GM21723 (cell line): ENCODE results near the gene VSIG2.

ENCODE experiments used
- ATAC-seq: cut with Tn5 transposase; IDR thresholded peaks from one replicate; pipeline ENCODE4 v1.9.1; 2021; ENCODE audit warnings: mild to moderate bottlenecking, moderate library complexity; ENCODE audit not compliant: unreplicated experiment

VSIG2 gene

DNA sequence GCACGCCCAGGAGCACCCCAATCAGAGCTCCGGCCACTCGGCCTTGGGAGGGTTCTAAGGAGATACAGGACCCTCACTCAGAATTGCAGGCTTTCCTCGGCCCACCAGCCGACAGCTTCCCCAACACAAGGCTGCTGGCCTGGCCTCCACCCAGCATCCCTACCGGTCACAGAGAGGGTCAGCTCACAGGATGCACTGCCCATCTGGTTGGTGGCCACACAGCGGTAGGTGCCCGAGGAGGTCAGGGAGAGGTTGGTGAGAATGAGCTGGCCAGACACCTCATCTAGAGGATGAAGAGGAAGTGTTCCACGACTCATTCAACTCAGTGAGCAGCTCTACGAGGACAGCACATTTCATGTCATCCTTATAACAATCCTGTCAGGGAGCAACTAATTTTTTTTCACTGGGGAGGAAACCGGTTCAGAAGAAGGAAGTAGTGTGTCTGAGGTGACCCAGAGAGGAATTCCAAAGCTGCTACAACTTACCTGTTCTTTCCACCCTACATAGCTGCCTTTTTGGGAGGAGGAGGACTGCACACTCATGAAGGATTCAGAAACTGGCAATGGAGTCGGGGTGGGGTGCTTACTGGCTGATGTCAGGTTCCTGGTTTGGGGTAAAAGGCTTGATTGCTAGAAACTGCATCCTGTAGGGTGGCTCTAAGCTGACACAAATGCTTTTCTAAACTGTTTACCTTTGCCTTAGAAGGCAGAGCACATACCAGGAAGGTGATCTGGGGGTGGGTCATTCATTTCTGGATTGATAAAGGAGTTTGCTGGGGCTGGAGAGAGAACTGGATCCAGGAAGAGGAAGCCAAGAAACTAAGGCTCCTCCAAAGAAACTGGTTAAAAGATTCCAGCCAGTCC lies 3.3 kb downstream of the VSIG2 start:
- ATAC-seq, result no peak

DNA sequence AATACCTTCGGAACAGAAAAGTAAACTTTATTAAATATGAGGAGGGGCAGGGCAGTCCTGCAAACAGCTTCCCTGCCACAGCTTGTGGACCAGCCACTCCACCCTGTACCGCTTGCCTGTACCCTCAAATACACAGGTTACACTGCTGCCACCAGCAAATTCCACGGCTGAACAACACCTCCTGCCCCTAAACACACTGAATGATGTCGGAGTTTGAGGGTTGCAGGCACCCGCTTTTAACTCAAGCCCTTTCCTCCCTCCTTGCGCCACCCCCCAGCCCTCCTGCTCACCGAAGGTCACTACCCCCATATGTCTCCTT lies 4.0 kb downstream of the VSIG2 start:
- no peak for ATAC-seq

DNA sequence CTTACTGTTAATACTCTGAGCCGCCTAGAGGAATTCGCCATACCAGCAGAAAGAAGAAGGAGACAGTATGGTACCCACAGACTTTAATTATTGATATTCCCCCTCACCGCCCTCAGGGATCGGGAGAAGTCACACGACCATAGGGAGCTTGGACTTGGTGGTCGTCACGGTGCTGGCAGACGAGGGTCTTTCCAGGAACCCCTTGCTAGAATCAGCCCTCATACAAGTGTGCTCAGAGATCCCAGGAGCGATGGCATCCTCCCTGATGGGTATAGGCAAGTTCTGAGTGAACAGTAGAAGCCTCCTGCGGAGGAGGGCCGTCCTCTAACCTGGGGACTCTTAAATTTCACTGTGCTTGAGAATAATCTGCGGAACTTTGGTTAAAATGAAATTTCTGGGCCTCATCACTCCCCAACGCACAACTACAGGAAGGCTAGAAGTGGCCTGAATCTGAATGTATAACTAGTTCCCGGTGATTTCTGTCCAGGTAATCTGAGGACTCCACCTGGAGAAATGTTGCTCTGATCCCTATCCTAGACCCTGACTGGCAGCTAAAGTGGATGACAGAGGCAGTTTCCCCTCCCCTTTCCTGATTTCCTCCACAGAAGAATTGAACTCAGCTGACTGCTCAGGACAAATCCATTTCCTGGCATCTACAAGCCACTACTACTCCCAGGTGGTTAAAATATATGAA lies 4.5 kb downstream of the VSIG2 start:
- ATAC-seq, result no peak

DNA sequence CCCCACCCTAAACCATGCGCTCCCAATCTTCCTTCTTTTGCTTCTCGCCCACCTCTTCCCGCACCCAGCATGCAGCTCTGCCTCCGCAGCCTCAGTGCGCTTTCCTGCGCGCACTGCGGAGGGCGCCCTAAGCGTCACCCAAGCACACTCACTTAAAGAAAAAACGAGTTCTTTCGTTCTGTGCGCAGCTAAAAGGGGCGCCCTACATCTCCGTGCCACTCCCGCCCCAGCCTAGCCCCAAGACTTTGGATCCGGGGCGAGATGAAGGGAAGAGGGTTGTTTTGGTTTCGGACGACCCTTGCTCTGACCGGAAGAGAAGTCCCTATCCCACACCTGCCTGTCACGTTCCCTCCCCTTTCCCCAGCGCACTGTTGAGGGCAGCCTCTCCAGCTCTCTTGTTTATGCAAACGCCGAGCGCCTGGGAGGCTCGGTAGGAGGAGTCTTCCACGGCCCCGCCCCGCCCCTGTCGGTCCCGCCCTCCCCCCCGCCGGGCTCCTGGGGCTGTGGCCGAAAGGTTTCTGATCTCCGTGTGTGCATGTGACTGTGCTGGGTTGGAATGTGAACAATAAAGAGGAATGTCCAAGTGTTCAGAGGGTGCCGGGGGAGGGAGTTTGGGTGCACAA lies 5.3 kb downstream of the VSIG2 start:
- peak; percentile 91 for ATAC-seq

DNA sequence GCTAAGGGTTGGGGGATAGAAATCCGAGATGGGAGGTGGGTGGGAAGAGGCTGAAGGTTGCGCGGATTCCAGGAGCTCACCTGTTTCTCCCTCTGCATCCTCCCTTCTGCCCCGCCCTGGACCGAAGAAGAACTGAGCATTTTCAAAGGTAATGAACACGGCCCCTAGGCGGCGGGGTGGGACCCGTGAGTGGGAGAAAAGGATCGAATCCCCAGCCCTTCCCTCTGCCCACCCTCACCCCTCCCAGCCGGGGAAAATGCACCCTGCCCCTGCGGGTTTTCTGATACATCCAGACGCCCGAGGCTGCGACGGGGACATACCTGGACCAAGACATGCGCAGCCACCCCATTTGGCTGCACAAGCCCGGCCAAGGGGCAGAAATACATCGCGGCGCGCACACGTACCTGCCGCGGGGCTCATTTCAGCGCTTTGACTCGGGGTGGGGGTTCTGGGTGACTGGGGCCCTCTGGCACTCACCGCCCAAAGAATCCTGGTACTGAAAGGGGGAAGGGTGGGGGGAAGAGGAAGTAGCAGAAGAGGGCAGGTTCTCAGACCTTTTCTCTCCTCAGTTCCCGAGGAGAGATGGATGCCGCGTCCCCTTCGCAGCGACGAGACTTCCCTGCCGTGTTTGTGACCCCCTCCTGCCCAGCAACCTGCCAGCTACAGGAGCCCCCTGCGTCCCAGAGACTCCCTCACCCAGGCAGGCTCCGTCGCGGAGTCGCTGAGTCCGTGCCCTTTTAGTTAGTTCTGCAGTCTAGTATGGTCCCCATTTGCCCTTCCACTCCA lies 6.0 kb downstream of the VSIG2 start:
- ATAC-seq, result peak; percentile 27

DNA sequence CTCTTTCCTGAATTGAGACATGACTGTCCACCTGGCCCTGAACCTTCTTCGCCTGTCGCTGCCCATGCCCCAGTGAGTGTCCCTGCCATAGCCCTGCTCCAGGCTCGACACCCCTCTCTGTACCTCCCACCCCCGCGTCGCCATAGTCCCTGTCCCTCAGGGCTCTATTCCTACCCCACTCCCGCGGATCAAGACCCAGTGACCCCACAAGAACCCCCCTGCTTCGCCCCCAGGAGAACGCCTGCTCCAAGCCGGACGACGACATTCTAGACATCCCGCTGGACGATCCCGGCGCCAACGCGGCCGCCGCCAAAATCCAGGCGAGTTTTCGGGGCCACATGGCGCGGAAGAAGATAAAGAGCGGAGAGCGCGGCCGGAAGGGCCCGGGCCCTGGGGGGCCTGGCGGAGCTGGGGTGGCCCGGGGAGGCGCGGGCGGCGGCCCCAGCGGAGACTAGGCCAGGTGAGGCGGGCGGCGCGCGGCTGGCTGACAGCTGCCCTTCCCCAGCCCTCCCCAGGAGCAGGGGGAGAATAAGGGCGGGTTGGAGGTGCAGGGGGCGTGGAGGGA lies 6.7 kb downstream of the VSIG2 start:
- no peak for ATAC-seq

DNA sequence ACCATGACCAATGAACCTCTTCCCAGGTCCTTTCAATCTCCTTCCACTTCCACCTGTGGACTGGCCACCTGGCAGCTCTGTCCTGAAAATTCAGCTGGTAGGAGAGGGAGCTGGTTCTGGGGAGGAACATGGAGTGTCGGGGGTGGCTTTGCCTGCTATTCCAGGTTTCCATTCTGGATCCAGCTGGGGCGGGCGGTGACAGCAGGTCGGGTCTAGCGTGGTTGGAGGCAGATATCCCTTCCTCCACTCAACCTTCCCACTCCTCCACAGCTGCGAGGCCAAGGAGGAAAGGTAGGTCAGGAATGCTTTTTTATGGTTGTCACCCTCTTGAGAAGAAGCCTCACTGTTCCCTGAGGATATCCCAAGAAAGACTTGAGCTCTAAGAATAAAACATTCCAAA lies 9.0 kb downstream of the VSIG2 start:
- ATAC-seq, result no peak

DNA sequence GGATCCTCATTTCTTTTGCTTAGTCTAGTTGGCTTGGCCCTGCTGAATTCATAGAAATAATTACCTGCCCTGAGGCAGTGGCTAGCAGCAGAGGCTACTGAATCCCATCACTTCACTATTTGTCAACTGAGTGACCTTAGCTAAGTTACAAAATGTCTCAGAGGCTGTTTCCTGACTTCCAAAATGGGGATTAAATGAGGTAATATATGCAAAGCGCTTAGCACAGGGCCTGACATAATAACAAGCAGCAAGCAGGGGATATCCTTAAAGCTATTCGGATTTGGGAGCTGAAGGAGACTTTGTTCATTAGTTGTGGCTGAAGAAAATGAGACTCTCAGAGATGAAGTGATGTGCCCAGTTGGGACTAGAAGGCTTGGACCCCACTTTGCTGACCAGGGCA lies 9.5 kb downstream of the VSIG2 start:
- ATAC-seq, result no peak

DNA sequence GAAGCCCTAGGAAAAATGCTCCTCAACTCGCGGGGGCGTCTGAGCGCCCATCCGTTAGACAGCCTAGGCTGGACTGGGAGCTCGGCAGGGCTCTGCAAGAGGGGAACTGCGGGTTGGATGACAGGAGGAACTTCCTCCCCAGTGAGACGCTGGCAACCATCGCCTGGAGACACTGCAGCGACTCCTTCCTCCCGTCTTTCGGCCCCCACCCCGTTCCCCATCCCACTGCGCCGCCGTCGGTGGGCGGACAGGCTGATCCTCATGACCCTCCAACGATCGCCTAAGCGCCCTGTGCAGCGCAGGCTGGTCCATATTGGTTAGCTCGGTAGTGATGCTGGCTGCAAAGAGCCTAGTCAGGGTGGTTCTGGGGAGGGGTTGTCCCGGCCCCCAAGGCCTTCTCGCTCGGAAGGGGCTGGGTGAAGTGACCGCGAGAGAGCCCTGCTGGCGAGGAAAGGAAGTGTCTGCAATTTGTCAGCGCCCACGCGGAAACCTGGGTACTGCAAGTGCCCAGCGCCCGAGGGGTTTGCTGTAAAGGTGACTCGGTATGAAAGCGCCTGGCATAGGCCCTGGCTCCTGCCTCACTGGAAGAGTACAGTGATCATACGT lies 11.7 kb downstream of the VSIG2 start:
- peak; percentile 42 for ATAC-seq

DNA sequence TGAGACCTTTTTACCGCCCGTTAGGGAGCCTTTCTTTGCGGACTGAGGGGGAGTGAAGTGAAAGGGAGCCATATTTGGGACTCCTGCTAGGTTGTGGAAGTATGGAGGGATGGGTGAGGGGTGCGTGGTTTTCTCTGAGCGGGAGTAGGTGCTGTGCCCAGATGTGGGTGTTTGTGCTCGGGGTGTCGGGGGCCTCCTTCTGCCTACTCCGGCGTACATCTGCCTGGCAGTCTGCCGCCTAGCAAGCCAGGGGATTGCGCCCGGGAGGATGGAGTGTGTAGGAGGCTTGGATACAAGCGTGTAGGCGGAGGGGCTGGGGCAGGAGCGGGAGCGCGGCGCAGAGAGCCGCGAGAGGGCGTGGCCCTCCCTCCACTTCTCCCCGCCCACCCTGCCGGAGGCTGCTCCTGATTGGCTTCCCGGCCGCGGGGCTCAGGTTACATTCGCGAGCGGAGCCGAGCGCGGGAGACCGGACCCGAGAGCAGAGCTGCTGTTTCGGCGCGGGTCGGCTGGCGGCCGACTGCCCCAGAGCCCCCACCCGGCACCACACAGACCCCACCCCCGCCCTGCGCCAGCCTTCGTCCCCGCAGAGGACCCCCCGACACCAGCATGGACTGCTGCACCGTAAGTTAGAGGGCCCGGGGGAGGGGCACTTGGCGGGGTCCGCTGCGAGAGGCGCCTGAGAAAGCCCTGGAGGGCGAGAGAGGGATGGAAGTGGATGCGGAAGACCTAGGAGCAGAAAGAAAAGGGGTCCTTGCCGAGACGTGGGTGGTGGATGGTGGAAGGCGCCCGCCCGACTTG lies 12.4 kb downstream of the VSIG2 start, which contains the start of gene NRGN:
Gene NRGN, plus strand, starts transcription at position 464 of the 798 bp plus-strand sequence. Its CDS starts 143 bp downstream, at position 607.
- ATAC-seq, result peak; percentile 99

DNA sequence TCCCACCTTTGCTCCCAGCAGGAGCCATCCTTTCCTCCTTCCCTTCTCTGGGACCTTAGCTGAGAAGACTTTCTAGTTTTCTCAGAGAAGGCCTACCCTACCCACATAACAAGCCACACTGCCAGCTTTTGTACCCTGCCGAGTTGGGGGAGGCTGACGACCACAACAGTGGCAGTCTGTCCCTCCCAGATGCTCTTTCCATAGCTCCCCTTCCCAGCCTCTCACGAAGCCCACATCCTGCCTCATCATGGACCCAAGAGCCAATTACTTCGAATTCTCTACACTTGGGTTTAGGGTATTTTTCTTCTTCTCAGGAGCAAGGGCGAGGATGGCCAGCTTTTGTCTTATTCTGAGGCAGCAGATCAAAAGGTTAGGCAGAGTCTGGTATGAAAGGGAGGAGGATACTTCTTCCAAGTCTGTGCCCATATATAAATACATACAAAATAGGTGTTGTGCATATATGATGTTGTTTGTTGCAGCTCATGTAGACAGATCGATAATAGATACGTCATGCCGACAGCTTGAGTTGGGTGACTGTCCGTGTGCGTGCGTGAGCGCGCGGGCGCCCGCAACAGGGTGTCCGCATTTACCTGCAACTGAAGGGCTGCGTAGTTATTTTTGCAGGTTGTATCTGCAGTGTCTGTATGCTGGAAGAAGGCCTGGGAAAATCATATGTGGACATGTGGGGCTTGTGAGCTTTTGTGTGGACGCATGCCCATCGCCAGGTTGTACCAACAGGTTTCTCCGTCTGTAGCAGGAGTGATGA lies 13.2 kb downstream of the VSIG2 start:
- no peak for ATAC-seq

DNA sequence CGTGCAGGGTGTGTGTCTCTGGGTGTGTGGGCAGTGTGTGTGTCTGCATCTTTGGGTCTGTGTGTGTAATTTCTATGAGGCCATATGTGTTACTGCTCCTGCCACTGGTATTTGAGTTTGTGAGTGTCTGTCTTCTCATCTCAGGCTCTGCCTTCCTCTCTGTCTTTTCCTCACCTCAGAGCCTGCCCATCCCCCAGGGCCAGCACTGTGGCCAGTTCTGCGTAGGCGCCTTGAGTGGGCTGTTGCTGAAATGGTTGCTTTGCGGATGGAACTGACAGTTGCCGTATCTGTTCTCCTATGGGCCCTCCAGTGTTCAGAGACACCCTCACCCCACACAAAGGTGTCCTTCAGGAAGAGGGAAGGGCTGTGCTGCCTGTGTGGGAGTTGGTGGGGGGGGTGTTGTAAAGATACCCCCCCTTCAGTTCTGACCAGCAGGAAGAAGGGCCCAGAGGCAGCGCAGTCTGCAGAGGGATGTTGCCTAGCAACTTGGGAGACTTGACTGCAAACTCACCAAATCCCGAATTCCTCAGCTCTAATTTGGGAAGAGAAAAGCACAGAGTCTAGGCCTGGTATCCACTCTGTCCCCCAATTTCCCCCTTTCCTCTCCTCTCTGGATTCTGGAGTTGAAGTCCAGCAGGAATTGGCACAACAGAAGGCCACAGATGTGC lies 14.3 kb downstream of the VSIG2 start:
- ATAC-seq, result no peak

DNA sequence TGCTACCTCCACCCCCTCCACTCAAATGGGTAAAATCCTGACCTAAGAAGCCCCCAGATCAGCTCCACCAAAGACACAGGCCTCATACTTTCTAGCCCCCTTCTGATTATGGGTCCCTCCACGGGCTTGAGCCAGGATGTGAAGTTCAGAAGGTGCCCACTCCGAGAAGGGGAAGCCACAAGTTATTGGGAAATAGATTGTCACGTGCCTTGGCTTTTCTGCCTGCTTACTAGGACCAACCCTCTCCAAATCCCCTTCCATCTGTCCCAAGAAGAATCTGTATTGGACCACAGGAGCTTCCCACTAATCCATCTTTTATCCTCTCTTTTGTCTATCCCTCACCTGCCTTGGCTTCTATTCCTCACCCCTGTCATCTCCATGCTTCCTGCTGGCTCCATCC lies 15.3 kb downstream of the VSIG2 start:
- ATAC-seq, result no peak

DNA sequence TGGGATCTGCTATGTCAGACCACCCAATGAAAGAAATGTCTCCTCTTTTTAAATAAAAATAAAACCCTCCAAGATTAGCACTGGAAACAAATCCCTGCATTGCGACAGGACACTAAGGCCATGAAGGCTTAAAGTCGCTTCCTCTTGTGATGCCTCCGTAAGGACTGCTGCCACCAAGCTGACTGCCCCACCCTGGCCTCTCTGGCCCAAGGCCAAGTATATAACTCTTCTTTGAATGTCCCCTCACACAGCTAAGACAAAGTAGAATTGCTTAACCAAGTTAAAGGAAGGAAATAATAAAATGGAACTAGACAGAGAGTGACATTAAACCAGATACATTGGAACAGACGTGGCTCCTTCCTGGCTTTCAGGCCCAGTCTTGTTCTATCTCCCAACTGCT lies 19.8 kb downstream of the VSIG2 start:
- no peak for ATAC-seq

DNA sequence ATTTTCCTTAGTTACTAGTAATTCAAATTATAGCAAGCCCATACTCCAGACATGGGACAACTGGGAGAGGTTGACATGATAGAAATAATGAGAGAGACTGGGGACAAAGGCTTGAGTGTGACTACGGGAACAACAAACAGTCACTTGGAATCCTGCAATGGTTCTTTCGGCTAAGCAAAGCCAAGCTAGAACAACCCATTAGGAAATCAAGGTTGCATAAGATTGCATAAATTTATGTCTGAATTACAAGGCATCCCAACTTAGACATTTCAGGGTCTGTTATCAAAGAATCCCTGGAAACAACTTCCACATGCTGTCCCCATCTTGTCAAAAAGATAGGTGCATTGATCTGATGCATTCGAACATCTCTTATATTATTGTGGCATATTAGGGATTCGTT lies 22.5 kb downstream of the VSIG2 start:
- no peak for ATAC-seq

DNA sequence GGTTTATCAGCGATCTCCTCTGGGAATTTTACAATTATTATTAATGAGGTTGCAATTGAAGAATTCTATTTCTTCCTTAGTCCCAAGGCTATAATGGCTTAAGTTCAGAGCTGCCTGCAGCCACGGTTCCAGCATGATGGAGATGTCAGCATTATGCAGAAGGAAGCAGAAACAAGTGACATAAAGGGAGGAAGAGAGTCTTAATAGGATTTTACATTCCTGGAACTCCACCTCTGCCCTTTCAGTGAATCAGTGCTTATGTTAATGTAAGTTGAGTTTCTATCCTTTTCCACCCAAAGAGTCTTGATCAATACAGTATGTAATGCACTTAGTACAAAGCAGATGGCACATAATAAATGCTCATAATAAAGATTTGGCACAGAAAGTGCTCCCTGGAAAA lies 23.9 kb downstream of the VSIG2 start:
- no peak for ATAC-seq

DNA sequence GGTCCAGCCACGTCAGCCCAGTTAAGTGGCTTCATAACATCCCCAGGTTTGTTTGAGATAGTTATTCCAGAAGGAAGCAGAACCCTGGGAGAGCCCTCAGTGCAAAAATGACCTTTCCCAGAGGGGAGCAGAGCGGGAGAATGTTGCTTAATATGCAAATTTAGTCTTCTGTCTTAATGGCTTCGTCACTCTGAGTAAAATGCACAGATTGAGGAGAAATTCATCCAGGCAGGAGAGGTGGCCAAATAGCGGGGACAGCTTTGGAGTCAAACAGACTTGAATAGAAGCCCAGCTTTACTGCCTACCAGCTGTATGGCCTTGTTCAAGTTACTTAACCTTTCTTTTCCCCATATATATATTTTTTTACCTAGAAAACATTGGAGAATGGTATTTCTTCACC lies 24.6 kb downstream of the VSIG2 start:
- ATAC-seq, result no peak

DNA sequence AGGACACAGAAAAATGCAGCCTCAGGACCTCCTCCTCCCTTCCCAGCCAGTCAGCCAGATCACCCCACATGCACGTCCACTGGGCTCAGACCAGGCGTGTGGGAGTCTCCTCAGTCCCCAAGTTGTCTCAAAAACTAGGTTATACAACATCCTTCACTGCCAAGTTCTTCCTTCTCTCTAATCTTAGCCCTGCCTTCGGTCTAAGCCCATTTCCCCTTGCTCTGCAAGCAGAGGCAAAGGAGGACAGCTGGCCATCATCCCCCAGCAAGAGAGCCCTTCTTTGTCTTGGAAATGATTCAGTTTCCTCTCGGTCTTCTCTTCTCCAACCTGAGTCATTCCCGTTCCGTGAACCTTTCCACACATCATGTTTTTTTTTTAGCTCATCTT lies 26.3 kb downstream of the VSIG2 start:
- peak; percentile 18 for ATAC-seq
